Adrenal gland (tissue), 12 donors: Measurements from ENCODE around the gene C10orf67. TPM values are rescaled to one million over a fixed set of nuclear protein-coding genes. Genes with fewer than 3 reads are reported as not detected.

Source experiments
- DNase-seq, 7 donors: peaks; one replicate each; pipeline ENCODE4 v3.0.0-alpha.2; 2019 to 2020
- H3K27ac ChIP-seq, 5 donors: fragments of 200-600 bp; sonication (generic) in 4 of 5; 1 replicate in 3 of 5; 2 replicates in 2 of 5; pipeline versions ENCODE4 v1.5.1 to v1.8.0; 2016 to 2020; ENCODE audit warnings: mild to moderate bottlenecking in 1 of 5
- H3K27me3 ChIP-seq: fragments of 200-600 bp; 2 replicates; pipeline ENCODE4 v1.8.0; 2021
- H3K36me3 ChIP-seq, 2 donors: fragments of 200-600 bp; replicated peaks in 1 of 2; 1 replicate in 1 of 2; 2 replicates in 1 of 2; pipeline versions ENCODE4 v1.5.1 to v1.8.0; 2018 to 2022
- H3K4me1 ChIP-seq, 2 donors: fragments of 200-600 bp; replicated peaks in 1 of 2; 1 replicate in 1 of 2; 2 replicates in 1 of 2; pipeline versions ENCODE4 v1.5.1 to v1.8.0; 2018 to 2021
- H3K4me3 ChIP-seq, 4 donors: fragments of 200-600 bp; sonication (generic) in 3 of 4; one replicate each; pipeline ENCODE4 v1.5.1; 2016 to 2018
- H3K9me3 ChIP-seq, 3 donors: fragments of 200-600 bp; sonication (generic) in 1 of 3; replicated peaks in 1 of 3; 1 replicate in 2 of 3; 2 replicates in 1 of 3; pipeline versions ENCODE4 v1.5.1 to v1.8.0; 2016 to 2021
- CTCF ChIP-seq, 6 experiments: fragments of 450-650 bp in 4 of 6; fragments of 200-600 bp in 2 of 6; sonication (generic) in 1 of 6; IDR thresholded peaks; 1 replicate in 5 of 6; 2 replicates in 1 of 6; pipeline versions ENCODE4 v1.5.1 to v1.8.0; 2016 to 2021; ENCODE audit warnings: antibody characterized with exemption in 6 of 6, mild to moderate bottlenecking in 2 of 6, moderate library complexity in 1 of 6
- POLR2A ChIP-seq, 2 donors: fragments of 450-650 bp; IDR thresholded peaks; one replicate each; pipeline ENCODE4 v1.6.1; 2017; ENCODE audit warnings: antibody characterized with exemption in 2 of 2, mild to moderate bottlenecking in 2 of 2, moderate library complexity in 1 of 2
- WGBS, 4 donors: extraction: QIAGEN DNeasy Blood & Tissue Kit in 2 of 4; methylation state at CpG; one replicate each; pipeline versions ENCODE4 v1.1.5 to v1.1.7; 2013 to 2017; 5-methylcytosine and 5-hydroxymethylcytosine counted together
- intact Hi-C, 2 donors: fragments of 100-400 bp; cut with DNase I; formaldehyde crosslinking; loops; one replicate each; pipeline versions ENCODE4 v1.14.1 to v1.15.0; 2022 to 2023
- polyA plus RNA-seq, 3 donors: library from polyadenylated mRNA; stranded (reverse); fragments of 200-250 nt in 2 of 3; fragments of 350-450 nt in 1 of 3; fragmentation: Illumina TruSeq in 1 of 3; extraction: RNeasy Lipid Tissue Mini Kit (QIAGEN cat#74804) in 1 of 3; gene quantifications; one replicate each; pipeline ENCODE4 v1.2.3, GENCODE V29; 2013 to 2014
- total RNA-seq, 9 donors: library from RNA; depleted of rRNA in 4 of 9; stranded (reverse); fragments of >200 nt in 4 of 9; fragments of 120-200 nt in 1 of 9; fragmentation: NEBNext Ultra II Directional in 1 of 9; extraction: Animal tissue kit (Norgen Biotek cat#: 25700) in 1 of 9; gene quantifications; one replicate each; pipeline versions ENCODE4 v1.1.0 to v1.2.4, GENCODE V29; 2013 to 2023
- donor health status: healthy with polysubstance abuse.
- donor health status: Bipolar disorder and iron deficiency.
- donor health status: DM: yes; HTN: yes; CAD: no.
- donor health status: DM: no; HTN: no; CAD: no.
- donor health status: DM: no; HTN: no; CAD: no.
- donor health status: DM: yes; HTN: yes; CAD: no.

C10orf67 gene
- total and polyA plus RNA-seq, 12 donors: 0.03 to 0.50 (median 0.18) TPM; not detected in 6

- 0 to 3% (median 2%) methylated on average over 8 to 100 of the region's 100 CpGs for WGBS, 4 donors
- H3K4me3 ChIP-seq: no peak overlapping the region
Observed at GRCh38 chr10:23192712-23193434, 151.7 kb downstream of the C10orf67 start.

GRCh38 chr10:23191764-23192711 lies 152.6 kb downstream of the C10orf67 start, which contains the start of gene PTF1A:
TSS of gene PTF1A (plus strand) at chr10:23192312. CDS start at chr10:23192531, 219 bp downstream.
- Histone ChIP-seq H3K36me3 (no peaks in the 10 kb centered on the region), H3K27ac (no peak within 1 kb of the TSS), H3K9me3 (no peaks in the 10 kb centered on the region), H3K27me3 (peaks cover 71% of the 10 kb centered on the region), H3K4me1 (peaks cover 0 to 4% of the 10 kb centered on the region in 2 donors), H3K4me3 (no peak within 1 kb of the TSS)
- no peak for DNase-seq
- intact Hi-C loops: no loop called here
- TF ChIP-seq CTCF (IDR thresholded peaks at IDR 0.05) (no peak), POLR2A (IDR thresholded peaks at IDR 0.05) (no peak)
- WGBS, 4 donors: 1 to 2% (median 2%) methylated on average over 22 to 107 of the region's 107 CpGs; no CpG with 5 or more reads in 1 of the 4 donors

More at GRCh38 chr10:23192712-23193434, 151.7 kb downstream of the C10orf67 start:
- intact Hi-C loops: no loop called here
- Histone ChIP-seq H3K27me3 (peaks cover 76% of the 10 kb centered on the region), H3K27ac (no peak overlapping the region), H3K9me3 (no peaks in the 10 kb centered on the region), H3K36me3 (no peaks in the 10 kb centered on the region), H3K4me1 (peaks cover 0 to 4% of the 10 kb centered on the region in 2 donors)
- no peak for DNase-seq
- no peak for TF ChIP-seq CTCF (IDR thresholded peaks at IDR 0.05)
- TF ChIP-seq POLR2A (IDR thresholded peaks at IDR 0.05): no peak

- Histone ChIP-seq H3K4me1 (peaks cover 0 to 4% of the 10 kb centered on the region in 2 donors), H3K4me3 (no peak overlapping the region), H3K9me3 (no peaks in the 10 kb centered on the region), H3K27ac (no peak overlapping the region), H3K36me3 (no peaks in the 10 kb centered on the region), H3K27me3 (peaks cover 63% of the 10 kb centered on the region)
- no peak for DNase-seq
- intact Hi-C loops: no loop called here
- WGBS, 4 donors: 4 to 10% (median 5%) methylated on average over 22 to 36 of the region's 36 CpGs
- no peak for TF ChIP-seq POLR2A (IDR thresholded peaks at IDR 0.05)
- no peak for TF ChIP-seq CTCF (IDR thresholded peaks at IDR 0.05)
Observed at GRCh38 chr10:23190872-23191763, 153.5 kb downstream of the C10orf67 start.
